ENCODE results near the gene DCTPP1.
"Not testable (repeated sequence)": the region's sequence is repeated elsewhere in the genome, so short reads cannot be mapped to it uniquely, and the experiment has no call there.

The DCTPP1 gene

DNA sequence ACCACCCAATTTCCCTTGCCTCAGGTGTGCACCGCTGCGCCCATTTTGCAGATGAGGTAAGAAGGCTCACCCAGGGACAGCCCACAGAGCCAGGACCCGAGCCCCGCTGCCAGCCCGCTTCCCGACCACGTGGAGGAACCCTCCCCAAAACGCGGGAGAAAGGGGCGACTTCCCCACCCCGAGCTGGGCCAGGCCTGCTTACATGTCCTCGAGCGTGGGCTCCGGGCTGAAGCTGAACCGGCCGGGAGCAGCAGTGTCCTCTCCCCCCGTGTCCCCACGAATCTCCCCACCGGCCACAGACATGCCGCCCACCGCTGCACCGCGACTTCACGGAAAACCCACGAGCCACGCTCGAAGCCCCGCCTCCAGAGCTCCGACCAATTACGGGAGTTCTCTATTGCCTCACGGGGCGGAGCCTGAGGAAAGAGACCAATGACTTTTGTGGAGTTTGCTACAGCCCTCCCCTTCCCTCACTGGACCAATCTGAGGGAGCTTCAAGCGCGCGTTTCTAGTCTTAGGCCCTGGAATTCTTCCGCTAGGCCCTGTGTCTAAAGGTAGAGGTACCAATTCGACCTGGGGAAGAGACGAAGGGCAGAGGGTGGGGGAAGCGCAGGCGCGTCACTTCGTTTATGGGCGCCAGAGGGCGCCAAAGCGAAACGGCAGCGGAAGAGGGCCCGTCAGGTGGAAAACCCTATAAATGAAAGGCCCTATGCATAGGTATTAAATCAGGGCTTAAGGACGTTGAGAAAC, at the start of gene DCTPP1:
Gene DCTPP1 (minus strand): TSS at position 353 of the 750 bp plus-strand sequence. CDS start 50 bp downstream, at position 303.
- DNase-seq, result peak; percentile 100

DNA sequence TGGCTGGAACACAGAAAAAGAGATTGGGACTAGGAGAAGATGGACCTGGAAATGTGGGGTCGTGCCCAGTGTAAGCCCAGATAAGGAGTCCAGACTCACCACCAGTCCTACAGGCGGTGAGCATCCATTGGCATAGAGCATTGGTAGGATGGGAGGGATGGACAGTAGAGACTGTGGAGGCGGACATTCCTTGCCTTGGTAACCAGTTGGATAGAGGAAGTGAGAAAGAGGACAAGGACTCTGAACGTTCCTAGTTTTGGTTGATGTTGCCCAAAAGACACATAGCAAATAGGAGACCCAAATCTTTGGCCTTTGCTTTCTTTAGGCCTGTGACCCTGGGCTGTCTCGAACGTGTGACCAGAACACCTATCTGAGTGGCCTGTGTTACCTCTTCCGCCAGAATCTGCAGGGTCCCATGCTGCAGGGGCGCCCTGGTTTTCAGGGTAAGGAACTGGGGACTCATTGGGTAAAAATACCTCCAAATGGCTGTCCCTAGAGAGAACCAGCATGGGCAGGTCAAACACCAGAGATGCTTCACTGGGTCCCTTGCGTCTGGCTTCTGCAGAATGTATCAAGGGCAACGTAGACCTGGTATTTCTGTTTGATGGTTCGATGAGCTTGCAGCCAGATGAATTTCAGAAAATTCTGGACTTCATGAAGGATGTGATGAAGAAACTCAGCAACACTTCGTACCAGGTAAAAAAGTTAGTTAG, 49.1 kb upstream of the DCTPP1 start:
- no peak for DNase-seq

DNA sequence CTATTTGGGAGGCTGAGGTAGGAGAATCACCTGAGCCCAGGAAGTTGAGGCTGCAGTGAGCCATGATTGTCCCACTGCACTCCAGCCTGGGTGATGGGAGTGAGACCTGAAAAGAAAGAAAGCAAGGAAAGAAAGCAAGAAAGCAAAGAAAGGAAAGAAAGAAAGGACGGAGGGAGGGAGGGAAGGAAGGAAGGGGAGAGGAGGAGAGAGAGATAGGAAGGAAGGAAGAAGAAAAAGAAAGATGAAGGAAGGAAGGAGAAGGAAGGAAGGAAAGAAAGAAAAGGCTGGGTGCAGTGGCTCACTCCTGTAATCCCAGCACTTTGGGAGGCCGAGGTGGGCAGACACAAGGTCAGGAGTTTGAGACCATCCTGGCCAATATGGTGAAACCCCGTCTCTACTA, 47.9 kb upstream of the DCTPP1 start:
- DNase-seq, result not testable (repeated sequence)

DNA sequence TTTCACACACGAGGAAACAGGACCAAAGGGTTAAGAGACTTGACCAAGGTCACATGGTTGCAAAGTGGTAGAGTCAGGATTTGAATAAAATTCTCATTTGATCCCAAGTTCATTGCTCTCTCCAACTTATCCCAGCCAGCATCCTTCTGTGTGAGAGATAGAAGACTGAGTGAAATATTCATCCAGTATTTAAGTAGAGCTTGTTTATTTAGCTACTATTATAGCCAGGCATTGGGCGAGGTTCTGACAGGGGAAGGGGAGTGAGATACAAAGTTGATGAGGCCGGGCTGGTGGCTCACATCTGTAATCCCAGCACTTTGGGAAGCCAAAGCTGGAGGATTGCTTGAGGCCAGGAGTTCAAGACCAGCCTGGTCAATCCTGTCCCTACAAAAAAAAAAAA, 47.2 kb upstream of the DCTPP1 start:
- no peak for DNase-seq

DNA sequence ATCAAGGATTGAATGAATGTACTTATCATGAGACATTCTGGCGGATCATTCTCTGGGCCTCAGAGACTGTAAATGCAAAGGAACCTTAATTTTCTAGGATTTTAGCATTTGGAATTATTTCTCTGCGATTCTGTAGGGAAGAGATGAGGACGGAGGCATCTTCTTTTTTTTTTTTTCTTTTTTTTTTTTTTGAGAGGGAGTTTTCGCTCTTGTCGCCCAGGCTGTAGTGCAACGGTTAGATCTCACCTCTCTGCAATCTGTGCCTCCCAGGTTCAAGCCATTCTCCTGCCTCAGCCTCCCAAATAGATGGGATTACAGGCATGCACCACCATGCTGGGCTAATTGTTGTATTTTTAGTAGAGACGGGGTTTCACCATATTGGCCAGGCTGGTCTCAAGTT, 44.9 kb upstream of the DCTPP1 start:
- no peak for DNase-seq

DNA sequence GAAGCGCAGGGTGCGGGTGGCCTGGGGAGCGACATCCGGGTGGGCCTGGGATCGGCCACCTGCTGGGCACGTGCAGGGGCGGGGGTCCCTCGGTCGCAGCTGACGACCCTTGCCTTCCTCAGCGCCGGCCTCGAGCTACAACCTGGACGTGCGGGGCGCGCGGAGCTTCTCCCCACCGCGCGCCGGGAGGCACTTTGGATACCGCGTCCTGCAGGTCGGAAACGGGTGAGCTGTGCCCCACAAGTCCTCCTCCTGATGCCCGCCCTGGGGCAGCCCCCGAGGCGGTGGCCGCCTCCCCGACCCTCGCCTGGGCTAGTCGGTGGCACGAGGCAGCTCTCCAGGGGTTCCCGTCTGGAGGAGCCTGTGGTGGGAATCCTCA, 44.2 kb upstream of the DCTPP1 start:
- no peak for DNase-seq

DNA sequence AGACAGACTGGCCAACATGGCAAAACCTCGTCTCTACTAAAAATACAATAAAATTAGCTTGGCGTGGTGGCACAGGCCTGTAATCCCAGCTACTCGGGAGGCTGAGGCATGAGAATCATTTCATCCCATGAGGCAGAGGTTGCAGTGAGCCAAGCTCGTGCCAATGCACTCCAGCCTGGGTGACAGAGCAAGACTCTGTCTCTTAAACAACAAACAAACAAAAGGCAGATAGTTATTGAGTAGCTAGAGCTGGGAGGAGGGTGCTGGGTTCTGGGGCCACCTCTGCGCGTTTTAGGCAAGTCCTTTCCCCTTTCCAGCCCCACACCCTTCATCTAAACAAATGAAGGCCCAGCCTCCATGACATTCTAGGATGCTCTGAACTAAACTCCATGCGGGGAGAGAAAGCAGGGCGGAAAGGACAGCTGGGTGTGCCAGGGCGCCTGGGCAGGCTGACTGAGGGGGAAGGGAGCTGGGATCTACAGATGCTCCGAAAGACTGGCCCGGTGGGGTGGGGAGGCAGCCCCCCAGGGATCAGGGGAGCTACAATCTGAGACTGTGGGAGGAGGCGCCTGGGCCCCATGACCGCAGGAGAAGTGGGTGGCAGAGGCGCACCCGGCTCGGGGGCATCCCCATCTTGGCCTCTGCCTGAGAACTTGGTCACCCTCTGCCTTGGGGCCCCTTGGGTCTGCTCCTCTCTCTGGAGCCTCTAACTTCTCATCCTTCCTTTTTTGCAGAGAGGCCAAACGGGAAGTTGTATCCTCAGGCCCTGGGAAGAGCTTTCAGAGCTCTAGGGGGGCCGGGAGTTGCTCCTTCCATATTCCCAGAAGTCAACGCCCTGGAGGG, 43.6 kb upstream of the DCTPP1 start:
- DNase-seq, result peak; percentile 45

DNA sequence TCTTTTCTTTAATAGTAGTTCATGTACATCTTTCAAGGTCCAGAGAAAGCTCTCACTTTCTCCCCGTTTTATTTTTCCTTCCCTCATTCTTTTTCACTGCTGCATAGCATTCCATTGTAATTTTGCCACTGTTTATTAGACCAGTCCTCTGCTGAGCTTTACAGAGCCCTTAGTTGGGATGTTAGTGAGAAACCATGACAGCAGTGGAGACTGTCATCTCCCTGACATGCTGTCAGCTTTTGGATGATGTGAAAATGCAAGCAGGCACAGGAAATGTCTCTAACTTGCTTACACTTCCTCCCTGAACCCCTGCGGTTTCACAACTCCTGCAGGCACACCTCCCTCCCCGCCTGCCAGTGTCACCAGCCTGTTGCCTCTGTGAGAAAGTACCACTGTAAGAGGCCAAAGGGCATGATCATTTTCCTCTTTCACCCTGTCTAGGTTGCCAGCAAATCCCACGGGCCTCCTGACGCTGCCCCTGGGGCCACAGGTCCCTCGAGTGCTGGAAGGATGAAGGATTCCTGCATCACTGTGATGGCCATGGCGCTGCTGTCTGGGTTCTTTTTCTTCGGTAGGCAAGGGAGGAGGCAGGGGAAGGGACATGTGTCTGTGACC, 42.6 kb upstream of the DCTPP1 start, which contains the start of gene ITGAL:
Gene ITGAL (plus strand): TSS at position 415 of the 615 bp plus-strand sequence. CDS start 96 bp downstream, at position 511.
- DNase-seq, result peak; percentile 89

DNA sequence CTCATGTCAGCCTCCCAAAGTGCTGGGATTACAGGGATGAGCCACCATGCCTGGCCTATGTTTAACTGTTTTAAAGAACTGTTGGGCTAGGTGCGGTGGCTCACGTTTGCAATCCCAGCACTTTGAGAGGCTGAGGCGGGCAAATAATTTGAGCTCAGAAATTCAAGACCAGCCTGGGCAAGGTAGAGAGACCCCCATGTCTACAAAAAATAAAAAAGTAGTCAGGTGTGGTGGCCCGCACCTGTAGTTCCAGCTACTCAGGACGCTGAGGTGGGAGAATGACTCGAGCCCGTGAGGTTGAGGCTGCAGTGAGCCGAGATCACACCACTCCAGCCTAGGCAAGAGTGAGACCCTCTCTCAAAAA, 40.8 kb upstream of the DCTPP1 start:
- DNase-seq, result no peak

DNA sequence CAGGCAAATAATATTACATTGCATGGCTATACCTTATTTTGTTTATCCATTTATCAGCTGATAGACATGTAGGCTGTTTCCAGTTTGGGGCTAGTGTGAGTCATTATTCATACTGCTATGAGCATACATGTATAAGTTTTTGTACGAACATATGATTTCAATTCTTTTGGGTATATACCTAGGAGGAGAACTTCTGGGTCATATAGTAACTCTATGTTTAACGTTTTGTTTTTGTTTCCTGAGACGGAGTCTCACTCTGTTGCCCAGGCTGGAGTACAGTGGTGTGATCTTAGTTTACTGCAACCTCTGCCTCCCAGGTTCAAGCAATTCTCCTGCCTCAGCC, 40.3 kb upstream of the DCTPP1 start:
- DNase-seq, result no peak

DNA sequence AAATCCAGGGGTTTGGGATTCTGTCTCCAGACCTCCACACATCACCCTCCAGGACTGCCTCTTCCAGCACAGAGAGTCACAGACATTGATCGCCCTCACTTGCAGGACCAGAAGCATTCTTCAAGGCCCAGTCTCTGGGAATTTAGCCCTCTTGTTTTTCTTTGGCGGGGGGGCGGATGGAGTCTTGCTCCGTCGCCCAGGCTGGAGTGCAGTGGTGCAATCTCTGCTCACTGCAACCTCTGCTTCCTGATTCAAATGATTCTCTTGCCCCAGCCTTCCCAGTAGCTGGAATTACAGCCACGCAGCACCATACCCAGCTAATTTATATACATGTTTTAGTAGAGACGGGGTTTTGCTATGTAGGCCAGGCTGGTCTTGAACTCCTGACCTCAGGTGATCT, 34.2 kb upstream of the DCTPP1 start:
- no peak for DNase-seq

DNA sequence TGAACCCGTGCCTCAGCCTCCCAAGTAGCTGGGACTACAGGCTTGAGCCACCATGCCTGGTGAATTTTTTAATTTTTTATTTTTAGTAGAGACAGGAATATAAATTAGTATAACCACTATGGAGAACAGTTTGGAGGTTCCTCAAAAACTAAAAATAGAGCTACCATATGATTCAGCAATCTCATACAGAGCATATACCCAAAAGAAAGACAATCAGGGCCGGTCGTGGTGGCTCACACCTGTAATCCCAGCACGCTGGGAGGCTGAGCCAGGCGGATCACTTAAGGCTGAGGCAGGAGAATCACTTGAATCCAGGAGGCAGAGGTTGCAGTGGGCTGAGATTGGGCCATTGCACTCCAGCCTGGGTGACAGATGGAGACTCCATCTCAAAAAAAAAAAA, 31.6 kb upstream of the DCTPP1 start:
- peak; percentile 26 for DNase-seq

DNA sequence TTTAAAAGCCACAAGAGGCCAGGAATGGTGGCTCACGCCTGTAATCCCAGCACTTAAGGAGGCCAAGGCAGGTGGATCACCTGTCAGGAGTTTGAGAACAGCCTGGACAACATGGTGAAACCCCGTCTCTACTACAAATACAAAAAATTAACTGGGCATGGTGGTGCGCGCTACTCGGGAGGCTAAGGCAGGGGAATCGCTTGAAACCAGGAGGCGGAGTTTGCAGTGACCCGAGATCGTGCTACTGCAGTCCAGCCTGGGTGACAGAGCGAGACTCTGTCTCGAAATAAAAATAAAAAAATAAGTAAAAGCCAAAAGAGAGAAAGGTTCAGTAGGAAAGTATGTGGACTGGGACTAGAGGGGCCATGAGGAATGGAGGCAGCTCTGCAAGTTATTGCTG, 29.6 kb upstream of the DCTPP1 start:
- no peak for DNase-seq

DNA sequence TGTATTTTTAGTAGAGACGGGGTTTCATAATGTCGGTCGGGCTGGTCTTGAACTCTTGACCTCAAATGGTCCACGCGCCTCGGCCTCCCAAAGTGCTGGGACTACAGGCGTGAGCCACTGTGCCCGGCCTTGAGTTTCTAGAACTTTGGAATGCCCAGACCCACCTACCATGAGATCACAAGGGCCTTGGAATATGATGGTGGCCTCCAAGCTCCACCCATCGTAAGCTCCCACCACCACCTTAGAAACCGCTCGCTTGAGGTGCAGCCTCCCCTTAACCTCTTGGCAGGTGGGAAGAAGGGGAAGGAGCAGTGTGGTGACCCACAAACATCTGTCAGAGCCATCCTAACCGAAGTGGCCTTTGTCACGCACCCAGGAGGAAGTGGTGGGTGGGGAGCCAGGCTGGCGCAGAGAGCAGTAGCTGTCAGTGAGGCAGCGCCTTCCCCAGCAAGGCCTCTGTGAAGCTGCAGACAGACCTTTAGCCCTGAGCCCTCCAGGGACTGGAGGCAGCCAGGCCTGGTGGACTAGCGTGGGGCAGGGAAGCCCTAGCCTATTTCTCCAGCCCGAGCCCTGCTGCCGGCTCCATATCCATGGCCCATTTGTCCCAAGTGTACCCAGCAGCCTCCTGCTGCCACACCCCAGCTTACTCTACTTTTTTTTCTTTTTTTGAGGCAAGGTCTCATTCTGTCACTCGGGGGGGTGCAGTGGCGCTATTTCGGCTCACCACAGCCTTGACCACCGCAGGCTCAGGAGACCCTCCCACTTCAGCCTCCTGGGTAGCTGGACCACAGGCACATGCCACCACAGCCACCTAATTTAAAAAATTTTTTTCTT, 28.9 kb upstream of the DCTPP1 start:
- DNase-seq, result peak; percentile 97

DNA sequence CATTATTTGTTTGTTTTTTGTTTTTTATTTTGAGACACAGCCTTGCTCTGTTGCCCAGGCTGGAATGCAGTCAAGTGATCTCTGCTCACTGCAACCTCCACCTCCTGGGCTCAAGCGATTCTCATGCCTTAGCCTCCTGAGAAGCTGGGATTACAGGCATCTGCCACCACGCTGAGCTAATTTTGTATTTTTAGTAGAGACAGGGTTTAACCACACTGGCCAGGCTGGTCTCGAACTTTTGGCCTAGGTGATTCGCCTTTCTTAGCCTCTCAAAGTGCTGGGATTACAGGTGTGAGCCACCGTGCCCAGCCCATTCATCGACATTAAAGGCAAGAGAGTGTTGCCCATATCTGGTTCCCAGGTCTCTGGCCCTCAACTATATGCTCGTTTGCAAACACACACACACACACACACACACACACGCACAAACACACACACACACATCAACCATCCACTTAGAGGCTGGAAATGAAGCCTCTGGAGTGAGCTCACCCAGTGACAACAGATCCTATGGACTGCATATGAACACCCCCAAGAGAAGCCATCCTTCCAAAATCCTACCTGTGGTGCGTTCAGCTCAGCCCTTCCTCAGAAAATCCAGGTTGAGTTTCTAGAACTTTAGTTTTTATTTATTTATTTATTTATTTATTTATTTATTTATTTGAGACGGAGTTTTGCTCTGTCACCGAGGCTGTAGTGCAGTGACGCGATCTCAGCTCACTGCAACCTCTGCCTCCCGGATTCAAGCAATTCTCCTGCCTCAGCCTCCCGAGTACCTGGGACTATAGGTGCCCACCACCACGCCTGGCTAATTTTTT, 28.1 kb upstream of the DCTPP1 start:
- DNase-seq, result no peak

DNA sequence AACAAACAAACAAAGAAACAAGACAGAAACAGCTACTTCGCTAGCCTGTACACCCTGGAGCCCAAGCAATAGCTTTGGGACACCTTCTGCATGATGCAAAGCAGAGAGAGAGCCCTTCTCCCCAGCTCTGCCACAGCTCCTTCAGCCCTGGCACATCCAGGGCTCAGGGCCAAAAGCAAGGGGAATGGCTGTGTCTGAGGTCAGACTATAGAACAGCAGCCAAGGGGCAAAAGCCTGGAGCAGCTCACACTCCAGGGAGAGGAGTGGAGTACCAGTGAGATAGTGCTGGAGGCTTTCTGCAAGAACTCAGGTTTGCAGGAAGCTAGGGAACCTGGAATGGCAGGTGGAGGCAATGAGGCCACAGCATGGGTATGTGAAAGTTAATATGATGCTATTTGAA, 27.4 kb upstream of the DCTPP1 start:
- no peak for DNase-seq

DNA sequence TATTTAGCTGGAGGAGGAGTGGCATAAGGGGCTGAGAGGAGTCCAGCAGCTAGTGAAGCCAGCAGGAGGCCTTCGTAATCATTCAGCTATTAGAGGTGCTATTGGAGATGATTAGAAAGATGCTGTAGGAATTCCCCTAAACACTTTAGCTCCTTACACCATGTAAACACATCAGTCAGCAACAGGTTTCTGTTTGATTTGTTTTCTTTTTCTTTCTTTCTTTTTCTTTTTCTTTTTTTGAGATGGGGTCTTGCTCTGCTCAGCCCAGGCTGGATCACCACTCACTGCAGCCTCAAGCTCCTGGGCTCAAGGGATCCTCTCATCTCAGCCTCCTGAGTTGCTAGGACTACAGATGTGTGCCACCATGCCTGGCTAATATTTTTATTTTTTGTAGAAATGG, 26.5 kb upstream of the DCTPP1 start:
- DNase-seq, result no peak

DNA sequence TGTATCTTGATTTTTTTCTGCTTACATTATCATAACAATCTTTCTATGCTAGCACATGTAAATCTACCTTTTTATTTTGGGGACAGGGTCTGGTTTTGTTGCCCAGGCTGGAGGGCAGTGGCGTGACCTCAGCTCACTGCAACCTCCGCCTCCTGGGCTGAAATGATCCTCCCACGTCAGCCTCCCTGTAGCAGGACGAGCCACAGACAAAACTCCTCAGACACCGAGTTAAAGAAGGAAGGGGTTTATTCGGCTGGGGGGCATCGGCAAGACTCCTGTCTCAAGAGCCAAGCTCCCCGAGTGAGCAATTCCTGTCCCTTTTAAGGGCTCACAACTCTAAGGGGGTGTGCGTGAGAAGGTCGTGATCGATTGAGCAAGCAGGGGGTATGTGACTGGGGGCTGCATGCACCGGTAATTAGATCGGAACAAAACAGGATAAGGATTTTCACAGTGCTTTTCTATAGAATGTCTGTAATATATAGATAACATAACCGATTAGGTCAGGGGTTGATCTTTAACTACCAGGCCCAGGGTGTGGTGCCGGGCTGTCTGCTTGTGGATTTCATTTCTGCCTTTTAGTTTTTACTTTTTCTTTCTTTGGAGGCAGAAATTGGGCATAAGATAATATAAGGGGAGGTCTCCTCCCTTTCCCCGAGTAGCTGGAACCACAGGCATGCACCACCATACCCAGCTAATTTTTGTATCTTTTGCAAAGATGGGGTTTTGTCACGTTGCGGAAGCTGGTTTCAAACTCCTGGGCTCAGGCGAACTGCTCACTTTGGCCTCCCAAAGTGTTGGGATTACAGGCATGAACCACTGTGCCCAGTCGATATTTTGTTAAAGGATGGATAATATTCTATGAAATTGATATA, 23.1 kb upstream of the DCTPP1 start:
- DNase-seq, result peak; percentile 65

DNA sequence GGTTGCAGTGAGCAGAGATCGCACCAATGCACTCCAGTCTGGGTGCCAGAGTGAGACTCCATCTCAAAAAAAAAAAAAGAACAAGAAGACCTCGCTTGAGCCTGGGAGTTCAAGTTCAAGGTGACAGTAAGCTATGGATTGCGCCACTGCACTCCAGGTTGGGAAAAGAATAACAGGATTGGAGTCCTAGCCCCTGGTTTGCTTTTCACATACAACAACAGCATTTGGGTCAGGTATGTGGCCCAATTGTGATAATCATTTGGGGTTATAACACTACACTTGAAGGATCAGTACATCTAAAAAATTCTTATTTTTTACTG, 19.2 kb upstream of the DCTPP1 start:
- no peak for DNase-seq

DNA sequence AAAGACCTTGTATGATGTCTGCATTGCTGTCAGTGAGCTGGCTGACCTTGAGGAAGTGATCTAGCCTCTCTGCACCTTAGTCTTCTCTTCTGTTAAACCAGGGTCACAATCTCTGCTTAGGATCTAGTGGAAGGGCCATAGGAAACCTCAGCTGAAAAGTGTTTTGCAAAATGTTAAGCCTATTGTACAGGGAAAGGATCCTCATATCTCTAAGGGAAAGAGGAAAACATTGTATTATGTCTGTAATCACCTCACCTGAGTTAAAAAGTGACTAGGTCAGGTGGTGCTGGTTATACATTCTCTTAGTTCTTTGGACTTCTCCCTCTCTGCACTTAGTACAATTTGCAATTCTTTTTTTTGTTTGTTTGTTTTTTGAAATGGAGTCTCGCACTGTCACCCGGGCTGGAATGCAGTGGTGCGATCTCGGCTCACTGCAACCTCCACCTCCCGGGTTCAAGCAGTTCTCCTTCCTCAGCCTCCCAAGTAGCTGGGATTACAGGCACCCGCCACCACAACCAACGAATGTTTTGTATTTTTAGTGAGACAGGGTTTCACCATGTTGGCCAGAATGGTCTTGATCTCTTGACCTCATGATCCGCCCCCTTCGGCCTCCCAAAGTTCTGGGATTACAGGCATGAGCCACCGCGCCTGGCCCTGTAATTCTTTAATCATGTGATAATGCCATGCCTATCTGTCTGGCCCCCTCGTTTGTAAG, 17.8 kb upstream of the DCTPP1 start:
- peak; percentile 47 for DNase-seq
